Breast epithelium (tissue), 4 donors: Measurements from ENCODE around the gene CHRD. TPM values are rescaled to one million over a fixed set of nuclear protein-coding genes. Genes with fewer than 3 reads are reported as not detected.
A peak's percentile ranks its signal among the peaks of the same experiment; 100 is the strongest.
"Not testable (repeated sequence)": the region's sequence is repeated elsewhere in the genome, so short reads cannot be mapped to it uniquely, and the experiment has no call there.

Experiments used
- DNase-seq, 2 donors: peaks; one replicate each; pipeline ENCODE4 v3.0.0-alpha.2; 2019; ENCODE audit warnings: low spot score in 2 of 2
- H3K27ac ChIP-seq, 2 donors: fragments of 200-600 bp; sonication (generic) in 1 of 2; one replicate each; pipeline ENCODE4 v1.5.1; 2016 to 2019; ENCODE audit warnings: mild to moderate bottlenecking in 1 of 2
- H3K27me3 ChIP-seq, 2 donors: fragments of 200-600 bp; sonication (generic) in 1 of 2; one replicate each; pipeline versions ENCODE4 v1.5.1 to v1.6.0; 2017 to 2019; ENCODE audit warnings: control low read depth in 1 of 2, mild to moderate bottlenecking in 1 of 2
- H3K36me3 ChIP-seq: fragments of 200-600 bp; one replicate; pipeline ENCODE4 v1.5.1; 2019
- H3K4me1 ChIP-seq, 2 donors: fragments of 200-600 bp; sonication (generic); one replicate each; pipeline ENCODE4 v1.5.1; 2016 to 2019; ENCODE audit warnings: control low read depth in 1 of 2
- H3K4me3 ChIP-seq, 3 donors: fragments of 200-600 bp; sonication (generic); 1 replicate in 2 of 3; 2 replicates in 1 of 3; pipeline ENCODE4 v1.5.1; 2016 to 2019; ENCODE audit warnings: mild to moderate bottlenecking in 3 of 3, moderate library complexity in 2 of 3
- H3K9me3 ChIP-seq, 2 donors: fragments of 200-600 bp; sonication (generic) in 1 of 2; one replicate each; pipeline ENCODE4 v1.5.1; 2016 to 2019; ENCODE audit warnings: control low read depth in 1 of 2
- CTCF ChIP-seq, 3 donors: fragments of 450-650 bp; IDR thresholded peaks; one replicate each; pipeline ENCODE4 v1.5.1; 2016 to 2017; ENCODE audit warnings: antibody characterized with exemption in 3 of 3, mild to moderate bottlenecking in 3 of 3, moderate library complexity in 3 of 3
- POLR2A ChIP-seq: fragments of 450-650 bp; IDR thresholded peaks from one replicate; pipeline ENCODE4 v1.6.1; 2016; ENCODE audit warnings: antibody characterized with exemption, mild to moderate bottlenecking, moderate library complexity
- POLR2AphosphoS5 ChIP-seq, 3 donors: sonication (generic); formaldehyde crosslinking; IDR thresholded peaks; one replicate each; pipeline ENCODE4 v1.6.1; 2017; ENCODE audit warnings: antibody characterized with exemption in 3 of 3
- intact Hi-C: fragments of 100-400 bp; cut with DNase I; formaldehyde crosslinking; loops from one replicate; pipeline ENCODE4 v1.15.1; 2023; ENCODE audit warnings: low total_unique reads
- total RNA-seq, 3 donors: library from RNA; depleted of rRNA; stranded (reverse); fragments of >200 nt; gene quantifications; one replicate each; pipeline ENCODE4 v1.1.0, GENCODE V29; 2016

Gene CHRD
- total RNA-seq, 3 donors from 2014 or later: 9.6 to 20.3 (median 12.1) TPM

- TF ChIP-seq POLR2AphosphoS5 (IDR thresholded peaks at IDR 0.05) (no peak), CTCF (IDR thresholded peaks at IDR 0.05) (no peak), POLR2A (no peak)
- H3K9me3 ChIP-seq: no peaks in the 10 kb centered on the region
- intact Hi-C loops: loop anchor here (1.0 kb wide), 1 partner anchor 23 kb away; the partner anchor contains the start of genes CLCN2 and POLR2H
- H3K27ac ChIP-seq: peak overlapping the region; percentile 98
- peaks cover 8 to 11% of the 10 kb centered on the region in 2 donors for H3K4me1 ChIP-seq
- no peak for DNase-seq
- no peaks in the 10 kb centered on the region for H3K27me3 ChIP-seq
- H3K4me3 ChIP-seq: peak overlapping the region in 2 of 3 donors; percentile 83 to 84
- H3K36me3 ChIP-seq: peaks cover 5% of the 10 kb centered on the region
Observed at GRCh38 chr3:184337981-184338380, 41.9 kb upstream of the CHRD start.

GRCh38 chr3:184338511-184338945 lies 41.3 kb upstream of the CHRD start:
- Histone ChIP-seq H3K9me3 (no peaks in the 10 kb centered on the region), H3K27me3 (no peaks in the 10 kb centered on the region), H3K4me1 (peaks cover 8 to 11% of the 10 kb centered on the region in 2 donors), H3K4me3 (peak overlapping the region in 2 of 3 donors; percentile 83 to 84), H3K36me3 (peaks cover 4% of the 10 kb centered on the region), H3K27ac (peak overlapping the region; percentile 98)
- TF ChIP-seq CTCF (IDR thresholded peaks at IDR 0.05) (peak in 2 of 3 donors; percentile 9 to 11), POLR2AphosphoS5 (IDR thresholded peaks at IDR 0.05) (peak; percentile 31 to 63 (median 35)), POLR2A (no peak)
- intact Hi-C loops: loop anchor here (1.0 kb wide), 1 partner anchor 23 kb away; the partner anchor contains the start of genes CLCN2 and POLR2H
- DNase-seq: peak in 1 of 2 donors; percentile 71

- Histone ChIP-seq H3K27me3 (no peaks in the 10 kb centered on the region), H3K36me3 (no peaks in the 10 kb centered on the region), H3K27ac (peak overlapping the region; percentile 98), H3K4me1 (peaks cover 8 to 11% of the 10 kb centered on the region in 2 donors), H3K9me3 (no peaks in the 10 kb centered on the region), H3K4me3 (peak overlapping the region in 2 of 3 donors; percentile 83 to 84)
- no peak for DNase-seq
- TF ChIP-seq POLR2A (no peak), POLR2AphosphoS5 (IDR thresholded peaks at IDR 0.05) (no peak), CTCF (IDR thresholded peaks at IDR 0.05) (no peak)
- intact Hi-C loops: no loop called here
Observed at GRCh38 chr3:184339001-184339400, 40.9 kb upstream of the CHRD start.

GRCh38 chr3:184339451-184340135 lies 40.3 kb upstream of the CHRD start:
- H3K9me3 ChIP-seq, intact Hi-C loops, H3K36me3 ChIP-seq, DNase-seq, H3K4me3 ChIP-seq, H3K27me3 ChIP-seq: not testable (repeated sequence)
- Histone ChIP-seq H3K27ac (peak overlapping the region in 1 of 2 donors; percentile 98), H3K4me1 (peaks cover 8 to 11% of the 10 kb centered on the region in 2 donors)

- Histone ChIP-seq H3K27me3 (no peaks in the 10 kb centered on the region), H3K4me3 (no peak overlapping the region), H3K27ac (peak overlapping the region in 1 of 2 donors; percentile 22), H3K4me1 (peaks cover 8 to 11% of the 10 kb centered on the region in 2 donors), H3K9me3 (no peaks in the 10 kb centered on the region), H3K36me3 (no peaks in the 10 kb centered on the region)
- peak in 1 of 2 donors; percentile 83 for DNase-seq
- TF ChIP-seq CTCF (IDR thresholded peaks at IDR 0.05) (no peak), POLR2AphosphoS5 (IDR thresholded peaks at IDR 0.05) (no peak), POLR2A (no peak)
- intact Hi-C loops: no loop called here
Observed at GRCh38 chr3:184341925-184342324, 37.9 kb upstream of the CHRD start.
